GM18873 (cell line): ENCODE data around the gene TNFSF12.

Experiments
- ATAC-seq: cut with Tn5 transposase; IDR thresholded peaks from one replicate; pipeline ENCODE4 v1.9.1; 2021; ENCODE audit warnings: mild to moderate bottlenecking, moderate library complexity, moderate number of reproducible peaks; ENCODE audit not compliant: unreplicated experiment, low FRiP score

The TNFSF12 gene

DNA sequence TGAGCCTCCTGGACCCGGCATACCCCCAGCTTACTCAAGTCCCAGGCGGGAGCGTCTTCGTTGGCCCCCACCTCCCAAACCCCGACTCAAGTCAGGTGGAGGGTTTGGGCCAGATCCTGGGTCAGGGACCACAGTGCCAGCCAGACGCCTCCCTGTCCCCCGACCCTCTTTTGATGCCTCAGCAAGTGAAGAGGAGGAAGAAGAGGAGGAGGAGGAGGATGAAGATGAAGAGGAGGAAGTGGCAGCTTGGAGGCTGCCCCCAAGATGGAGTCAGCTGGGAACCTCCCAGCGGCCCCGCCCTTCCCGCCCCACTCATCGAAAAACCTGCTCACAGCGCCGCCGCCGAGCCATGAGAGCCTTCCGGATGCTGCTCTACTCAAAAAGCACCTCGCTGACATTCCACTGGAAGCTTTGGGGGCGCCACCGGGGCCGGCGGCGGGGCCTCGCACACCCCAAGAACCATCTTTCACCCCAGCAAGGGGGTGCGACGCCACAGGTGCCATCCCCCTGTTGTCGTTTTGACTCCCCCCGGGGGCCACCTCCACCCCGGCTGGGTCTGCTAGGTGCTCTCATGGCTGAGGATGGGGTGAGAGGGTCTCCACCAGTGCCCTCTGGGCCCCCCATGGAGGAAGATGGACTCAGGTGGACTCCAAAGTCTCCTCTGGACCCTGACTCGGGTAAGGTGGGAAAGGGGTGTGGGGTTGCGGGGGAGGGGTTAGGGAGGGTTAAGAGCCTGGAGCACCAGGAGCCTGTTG lies 14.4 kb downstream of the TNFSF12 start:
- ATAC-seq: no peak

DNA sequence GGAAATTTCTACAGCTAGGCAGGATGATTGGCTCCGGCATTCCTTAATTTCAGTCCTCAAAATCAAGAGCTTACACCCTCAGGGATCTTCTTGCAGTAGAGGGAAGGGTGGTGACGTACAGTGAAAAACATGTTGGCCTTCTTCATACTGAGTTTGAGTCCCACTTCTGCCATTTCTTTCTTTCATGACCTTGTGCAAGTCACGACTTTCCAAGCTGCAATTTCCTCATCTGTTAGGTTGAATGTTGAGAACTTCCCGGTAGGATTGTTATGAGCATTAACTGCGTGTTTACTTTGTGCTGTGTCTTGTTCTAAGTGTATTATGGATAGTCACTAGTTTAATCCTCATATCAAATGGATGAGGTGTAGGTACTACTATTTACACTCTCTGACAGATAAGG lies 20.7 kb downstream of the TNFSF12 start:
- no peak for ATAC-seq

- ATAC-seq: no peak
Observed at GRCh38 chr17:7570351-7570750, 21.5 kb downstream of the TNFSF12 start.

- no peak for ATAC-seq
Observed at GRCh38 chr17:7572338-7572587, 23.4 kb downstream of the TNFSF12 start.

DNA sequence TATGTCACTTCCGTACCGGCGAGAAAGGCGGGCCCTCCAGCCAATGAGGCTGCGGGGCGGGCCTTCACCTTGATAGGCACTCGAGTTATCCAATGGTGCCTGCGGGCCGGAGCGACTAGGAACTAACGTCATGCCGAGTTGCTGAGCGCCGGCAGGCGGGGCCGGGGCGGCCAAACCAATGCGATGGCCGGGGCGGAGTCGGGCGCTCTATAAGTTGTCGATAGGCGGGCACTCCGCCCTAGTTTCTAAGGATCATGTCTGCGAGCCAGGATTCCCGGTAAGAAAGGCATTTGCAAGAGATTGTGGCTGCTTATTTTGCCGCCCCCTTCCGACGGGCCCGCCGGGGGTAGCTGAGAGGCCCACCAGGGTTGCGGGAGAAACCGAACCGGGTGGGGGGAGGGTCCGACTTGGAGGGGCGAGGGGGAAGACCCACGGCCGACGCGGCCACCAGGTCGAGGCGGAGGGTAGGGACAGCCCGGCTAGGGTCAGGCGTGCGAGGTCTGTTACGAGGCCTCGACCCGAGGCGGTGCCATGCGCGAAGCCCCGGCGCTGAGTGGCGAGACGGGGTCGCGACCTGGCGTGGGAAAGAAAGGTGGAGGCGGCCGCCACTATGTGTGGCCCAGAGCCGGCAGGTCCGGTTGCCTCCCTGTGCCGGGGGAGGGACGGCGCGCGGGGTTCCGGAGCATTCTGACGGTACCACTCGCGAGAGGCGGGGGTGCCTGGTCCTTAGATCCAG lies 23.9 kb downstream of the TNFSF12 start:
- peak; percentile 83 for ATAC-seq

DNA sequence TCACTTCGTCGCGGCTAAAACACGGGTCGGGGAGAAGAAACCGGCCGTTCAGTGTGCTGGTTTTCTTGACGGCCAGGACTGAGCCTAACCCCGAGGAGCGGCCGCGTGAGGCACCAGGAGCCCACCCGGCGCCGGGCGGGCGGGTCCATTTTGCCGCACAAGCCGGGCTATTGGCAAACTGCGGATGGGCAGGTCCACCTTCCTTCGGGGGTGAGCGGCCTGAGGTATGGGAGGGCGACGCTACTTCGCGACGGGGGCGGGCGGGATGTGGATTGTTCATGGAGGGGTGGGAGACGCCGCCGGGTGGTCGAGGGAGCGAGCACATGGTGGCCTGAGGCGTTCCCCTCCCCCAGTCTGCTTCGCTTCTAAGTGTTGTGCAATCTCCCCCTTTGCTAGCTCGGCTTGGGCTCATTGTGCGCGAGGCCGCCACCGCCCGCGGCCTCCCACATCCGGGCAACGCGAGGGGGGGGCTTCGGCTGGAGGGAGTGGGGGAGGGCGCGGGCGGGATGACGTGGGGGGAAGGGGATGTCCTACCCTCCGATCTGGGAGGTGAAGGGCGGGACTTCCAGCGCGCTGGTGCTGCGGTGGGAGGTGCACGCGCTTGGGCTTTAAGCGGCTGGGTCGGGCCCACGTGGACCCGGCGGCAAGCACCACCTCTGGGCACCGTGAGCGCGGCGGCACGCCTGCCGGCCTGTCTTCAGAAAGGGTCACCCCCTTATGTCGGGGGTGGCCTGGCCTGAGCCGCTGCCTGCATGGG lies 24.6 kb downstream of the TNFSF12 start:
- ATAC-seq: no peak

- no peak for ATAC-seq
Observed at GRCh38 chr17:7574176-7574953, 25.5 kb downstream of the TNFSF12 start.

- ATAC-seq: no peak
Observed at GRCh38 chr17:7575481-7575883, 26.6 kb downstream of the TNFSF12 start.

GRCh38 chr17:7575959-7576358 lies 27.1 kb downstream of the TNFSF12 start:
- ATAC-seq: no peak

GRCh38 chr17:7576432-7576937 lies 27.6 kb downstream of the TNFSF12 start:
- no peak for ATAC-seq

DNA sequence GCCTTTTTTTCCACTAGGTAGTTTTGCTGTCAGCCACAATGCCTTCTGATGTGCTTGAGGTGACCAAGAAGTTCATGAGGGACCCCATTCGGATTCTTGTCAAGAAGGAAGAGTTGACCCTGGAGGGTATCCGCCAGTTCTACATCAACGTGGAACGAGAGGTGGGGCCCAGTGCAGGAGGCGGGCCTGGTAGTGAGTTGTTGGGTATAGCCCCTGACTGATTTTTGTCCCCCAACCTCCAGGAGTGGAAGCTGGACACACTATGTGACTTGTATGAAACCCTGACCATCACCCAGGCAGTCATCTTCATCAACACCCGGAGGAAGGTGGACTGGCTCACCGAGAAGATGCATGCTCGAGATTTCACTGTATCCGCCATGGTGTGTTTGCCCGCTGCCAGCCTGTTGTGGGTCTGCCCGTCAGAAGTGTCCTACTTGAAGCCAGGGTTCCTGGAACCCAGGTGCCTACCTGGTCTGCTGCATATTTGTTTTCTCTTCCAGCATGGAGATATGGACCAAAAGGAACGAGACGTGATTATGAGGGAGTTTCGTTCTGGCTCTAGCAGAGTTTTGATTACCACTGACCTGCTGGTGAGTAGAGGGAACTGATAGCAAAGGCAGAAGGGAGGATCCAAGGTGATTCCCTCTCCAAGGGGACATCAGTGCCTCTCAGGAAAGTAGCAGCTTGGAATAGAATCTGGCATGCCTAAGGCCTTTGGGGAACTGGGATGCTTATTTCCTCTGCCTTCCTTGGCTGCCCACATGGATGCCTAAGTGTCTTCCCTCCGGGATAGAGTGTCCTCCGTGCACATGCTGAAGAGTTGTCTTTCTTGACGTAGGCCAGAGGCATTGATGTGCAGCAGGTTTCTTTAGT lies 28.7 kb downstream of the TNFSF12 start:
- ATAC-seq: no peak

- no peak for ATAC-seq
Observed at GRCh38 chr17:7579001-7579833, 30.4 kb downstream of the TNFSF12 start, which contains the start of gene CD68. CD68 (plus strand) TSS chr17:7579638; CDS start chr17:7579678, 40 bp downstream.

- ATAC-seq: no peak
Observed at GRCh38 chr17:7579834-7580603, 31.2 kb downstream of the TNFSF12 start.

- ATAC-seq: no peak
Observed at GRCh38 chr17:7580604-7581575, 32.0 kb downstream of the TNFSF12 start.

DNA sequence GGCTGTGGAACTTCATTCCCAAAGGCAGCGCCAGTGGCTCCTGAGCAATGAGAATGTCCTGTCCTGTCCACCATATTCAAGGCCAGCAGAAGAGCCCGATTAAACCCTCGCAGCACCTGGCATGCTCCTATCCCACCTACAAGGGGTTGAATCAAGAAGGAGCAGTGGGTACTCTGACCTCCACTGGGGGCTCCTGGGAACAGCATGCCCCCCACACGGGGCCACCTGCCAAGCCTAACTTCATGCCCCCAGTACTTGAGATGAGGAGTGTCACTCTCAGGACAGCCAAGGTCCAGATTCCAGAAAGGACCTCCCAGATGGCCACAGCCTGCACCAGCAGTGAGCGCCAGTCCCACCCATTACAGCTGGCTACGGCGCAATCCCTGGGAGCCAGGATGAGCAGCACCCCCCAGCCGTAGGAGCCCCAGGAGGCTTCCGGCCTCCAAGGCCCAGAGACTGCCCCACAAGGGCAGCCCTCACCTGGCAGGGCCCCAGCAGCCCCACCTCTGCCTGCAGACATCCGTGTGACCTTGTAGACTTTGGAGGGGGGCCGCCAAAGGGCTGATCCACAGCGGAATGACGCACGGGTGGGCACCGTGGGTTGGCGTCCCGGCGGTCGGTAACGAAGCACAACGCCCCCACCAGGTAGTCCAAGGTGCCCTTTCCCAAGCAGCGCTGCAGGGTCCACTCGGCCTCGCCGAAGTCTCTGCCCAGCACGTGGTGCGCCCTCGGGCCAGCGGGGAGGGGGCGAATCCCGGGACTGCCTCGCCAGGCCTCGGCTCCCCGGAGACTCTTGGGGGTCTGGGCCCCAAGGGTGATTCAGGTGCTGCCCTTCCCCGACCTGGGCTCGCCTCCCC lies 33.8 kb downstream of the TNFSF12 start:
- no peak for ATAC-seq
